Brain microvascular endothelial cell (primary cell): ENCODE data around the gene DNAJB1.

Source experiments
- DNase-seq: peaks from one replicate; pipeline ENCODE4 v3.0.0-alpha.2; 2020
- H3K27ac ChIP-seq: fragments of 250-450 bp; sonication (Bioruptor Pico); 2 replicates; pipeline ENCODE4 v1.5.1; 2020; ENCODE audit warnings: mild to moderate bottlenecking, moderate library complexity
- H3K27me3 ChIP-seq: fragments of 250-450 bp; sonication (Bioruptor Pico); replicated peaks from 2 replicates; pipeline ENCODE4 v1.5.1; 2020; ENCODE audit warnings: mild to moderate bottlenecking
- H3K36me3 ChIP-seq: fragments of 250-450 bp; sonication (Bioruptor Pico); replicated peaks from 2 replicates; pipeline ENCODE4 v1.5.1; 2020; ENCODE audit warnings: mild to moderate bottlenecking
- H3K4me3 ChIP-seq: 2 replicates; pipeline ENCODE4 v1.5.1; 2011; ENCODE audit warnings: low read depth, mild to moderate bottlenecking, control low read depth, low read length, moderate library complexity
- CTCF ChIP-seq: IDR thresholded peaks from 2 replicates; pipeline ENCODE4 v1.5.1; 2011; ENCODE audit warnings: low read depth, mild to moderate bottlenecking, moderate library complexity, low read length, control low read depth, inconsistent platforms; ENCODE audit errors: missing control alignments
- in situ Hi-C: cut with HindIII; loops from 2 replicates; pipeline ENCODE4 v1.10.0; 2017; ENCODE audit warnings: low sequenced_read_pairs, low pct_ligation_motif_present

DNAJB1 gene

DNA sequence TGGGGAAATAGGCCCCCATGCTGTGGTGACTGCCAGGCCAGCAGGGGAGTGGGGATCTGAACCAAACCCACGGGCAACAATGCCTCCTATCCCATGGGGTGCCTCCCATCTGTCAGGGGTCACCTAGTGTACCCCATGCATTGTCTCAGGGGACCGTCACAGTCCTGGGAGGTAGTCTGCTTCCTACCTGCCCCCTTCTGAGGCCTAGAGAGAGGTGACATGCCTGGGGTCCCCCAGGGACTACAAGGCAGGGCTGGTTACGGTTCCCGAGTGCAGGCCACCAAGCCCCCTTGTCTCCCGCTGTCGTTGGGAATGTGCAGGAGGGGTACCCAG, 42.5 kb upstream of the DNAJB1 start:
- H3K36me3 ChIP-seq = peaks cover 13% of the 10 kb centered on the region
- H3K27me3 ChIP-seq = no peaks in the 10 kb centered on the region
- H3K27ac ChIP-seq = no peak overlapping the region
- in situ Hi-C loops = no loop called here
- no peak for DNase-seq
- TF ChIP-seq CTCF = no peak
- no peak overlapping the region for H3K4me3 ChIP-seq

GRCh38 chr19:14559916-14560775, 41.9 kb upstream of the DNAJB1 start:
- TF ChIP-seq CTCF = no peak
- H3K27ac ChIP-seq = no peak overlapping the region
- in situ Hi-C loops = no loop called here

DNA sequence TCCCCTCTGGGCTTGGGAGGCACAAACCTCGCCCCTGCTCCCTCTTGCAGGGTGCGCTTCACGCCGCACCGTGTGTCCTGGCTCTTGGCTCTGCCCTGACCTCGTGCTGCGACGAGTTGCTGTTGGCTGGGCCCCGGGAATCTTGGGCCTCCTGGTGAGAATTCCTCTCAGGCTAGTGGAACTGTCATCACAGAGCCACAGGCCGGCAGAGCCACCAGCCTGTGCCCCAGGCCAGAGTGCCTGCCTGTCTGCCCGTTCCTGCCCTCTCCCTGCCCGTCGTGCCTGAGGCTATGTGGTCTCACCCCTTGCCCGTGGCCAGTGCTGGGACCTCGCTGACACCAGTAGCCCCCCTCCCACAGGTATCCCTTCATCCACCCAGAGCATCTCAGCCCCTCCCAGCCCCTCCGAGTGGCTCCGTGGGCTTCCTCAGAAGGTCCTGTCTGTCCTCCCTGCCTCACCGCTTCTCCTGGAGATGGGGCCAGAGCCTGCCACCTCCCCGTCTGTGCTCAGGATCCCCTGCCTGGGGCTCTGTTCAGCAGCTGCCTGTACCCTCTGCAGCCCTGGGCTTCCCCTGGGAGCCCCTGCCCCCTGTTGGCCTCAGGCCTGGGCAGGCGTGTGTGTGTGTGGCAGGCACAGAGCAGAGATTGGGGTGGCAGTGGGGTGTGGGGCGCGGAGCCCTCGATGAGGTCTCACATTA, 40.3 kb upstream of the DNAJB1 start:
- no peak for DNase-seq
- TF ChIP-seq CTCF = no peak
- in situ Hi-C loops = no loop called here
- H3K27me3 ChIP-seq = no peaks in the 10 kb centered on the region
- H3K36me3 ChIP-seq = no peaks in the 10 kb centered on the region
- H3K4me3 ChIP-seq = no peak overlapping the region
- H3K27ac ChIP-seq = no peak overlapping the region

More at GRCh38 chr19:14559916-14560775, 41.9 kb upstream of the DNAJB1 start:
- H3K36me3 ChIP-seq = peaks cover 8% of the 10 kb centered on the region
- no peak overlapping the region for H3K4me3 ChIP-seq
- no peak for DNase-seq
- H3K27me3 ChIP-seq = no peaks in the 10 kb centered on the region

DNA sequence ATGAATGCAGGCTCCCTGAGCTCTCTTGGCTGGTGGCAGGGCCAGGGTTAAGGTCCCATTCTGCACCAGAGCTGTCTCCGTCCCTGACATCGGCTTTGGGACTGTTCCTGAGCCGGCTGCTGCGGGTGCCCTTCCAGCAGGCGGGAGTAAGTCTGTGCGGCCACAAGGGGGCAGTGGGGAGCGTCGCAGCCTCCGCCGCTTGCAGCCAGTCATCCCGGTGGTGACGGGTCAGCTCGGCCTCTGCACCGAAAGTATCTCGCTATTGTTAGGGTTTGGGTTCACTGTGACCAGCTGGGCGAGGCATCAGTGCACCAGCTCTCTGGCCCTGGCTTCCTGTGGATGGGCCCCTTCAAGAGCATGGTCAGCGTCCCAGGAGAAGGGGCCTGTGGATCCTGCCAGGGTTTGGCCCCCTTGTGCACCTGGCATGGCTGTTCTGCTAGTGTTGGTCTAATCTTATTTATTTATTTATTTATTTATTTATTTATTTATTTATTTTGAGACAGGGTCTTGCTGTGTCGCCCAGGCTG, 38.5 kb upstream of the DNAJB1 start:
- in situ Hi-C loops = no loop called here
- Histone ChIP-seq H3K4me3 (peak overlapping the region; percentile 24), H3K27ac (peak overlapping the region; percentile 35), H3K27me3 (no peaks in the 10 kb centered on the region), H3K36me3 (no peaks in the 10 kb centered on the region)
- peak; percentile 99 for TF ChIP-seq CTCF
- peak; percentile 70 for DNase-seq

DNA sequence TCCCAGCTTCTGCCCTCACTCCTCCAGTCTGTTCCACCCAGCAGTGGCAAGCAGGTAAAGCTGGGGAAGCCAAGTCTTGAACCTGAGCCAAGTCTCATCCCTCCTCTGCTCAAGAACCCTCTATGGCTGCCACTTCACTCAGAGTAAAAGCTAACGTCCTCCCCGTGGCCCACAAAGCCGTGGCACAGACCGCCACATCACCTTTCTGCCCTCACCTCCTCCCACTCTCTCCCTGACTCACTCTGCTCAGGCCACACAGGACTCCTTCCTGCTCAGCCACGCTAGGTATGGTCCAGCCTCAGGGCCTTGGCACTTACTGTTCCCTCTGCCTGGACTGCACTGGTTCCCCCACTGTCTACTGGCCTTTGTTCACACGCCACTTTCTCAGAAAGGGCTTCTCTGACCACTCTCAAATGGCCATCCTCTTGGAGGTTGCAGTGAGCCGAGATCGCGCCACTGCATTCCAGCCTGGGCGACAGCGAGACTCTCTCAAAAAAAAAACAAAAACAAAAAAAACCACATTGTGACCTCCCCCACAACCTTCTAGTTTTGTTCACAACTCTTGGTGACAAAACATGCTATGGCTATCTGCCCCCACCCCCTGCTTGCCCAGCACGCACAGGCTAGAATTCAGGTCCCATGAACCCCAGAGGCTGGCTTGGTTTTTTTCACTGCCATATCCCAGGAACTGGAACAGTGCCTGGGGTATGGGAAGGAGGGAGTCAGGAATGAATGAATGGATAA, 37.9 kb upstream of the DNAJB1 start:
- Histone ChIP-seq H3K4me3 (peak overlapping the region; percentile 17), H3K36me3 (no peaks in the 10 kb centered on the region), H3K27ac (peak overlapping the region; percentile 35), H3K27me3 (no peaks in the 10 kb centered on the region)
- peak; percentile 65 for DNase-seq
- in situ Hi-C loops = no loop called here
- TF ChIP-seq CTCF = no peak
